Osteoblast (primary cell): Measurements from ENCODE around the gene CFP. TPM values are rescaled to one million over a fixed set of nuclear protein-coding genes. Genes with fewer than 3 reads are reported as not detected.

ENCODE experiments used
- DNase-seq: peaks from one replicate; pipeline ENCODE4 v3.0.0; 2011; ENCODE audit warnings: low spot score, mixed read lengths; ENCODE audit not compliant: insufficient read length; ENCODE audit errors: missing footprints
- H2AFZ ChIP-seq: 2 replicates; pipeline ENCODE4 v1.6.0; 2011; ENCODE audit warnings: mild to moderate bottlenecking, low read length
- H3K27ac ChIP-seq: 2 replicates; pipeline ENCODE4 v1.5.1; 2011; ENCODE audit warnings: mild to moderate bottlenecking, low read depth, low read length, moderate library complexity
- H3K27me3 ChIP-seq: 2 replicates; pipeline ENCODE4 v1.6.0; 2012; ENCODE audit warnings: mild to moderate bottlenecking, control low read depth, inconsistent platforms, low read length, moderate library complexity; ENCODE audit not compliant: insufficient read depth
- H3K36me3 ChIP-seq: 2 replicates; pipeline ENCODE4 v1.5.1; 2011; ENCODE audit warnings: mild to moderate bottlenecking, low read length, control low read depth, moderate library complexity; ENCODE audit not compliant: insufficient read depth
- H3K4me1 ChIP-seq: 2 replicates; pipeline ENCODE4 v1.5.1; 2011; ENCODE audit warnings: mild to moderate bottlenecking, low read length, control low read depth, moderate library complexity; ENCODE audit not compliant: insufficient read depth
- H3K4me2 ChIP-seq: 2 replicates; pipeline ENCODE4 v1.6.0; 2011; ENCODE audit warnings: mild to moderate bottlenecking, low read length; ENCODE audit not compliant: insufficient read depth
- H3K4me3 ChIP-seq: fragments of 200-600 bp; sonication (generic); 3 replicates; pipeline ENCODE4 v1.5.1; 2012; ENCODE audit warnings: mild to moderate bottlenecking, low read length, inconsistent platforms; ENCODE audit not compliant: insufficient read depth
- H3K79me2 ChIP-seq: 2 replicates; pipeline ENCODE4 v1.6.0; 2012; ENCODE audit warnings: mild to moderate bottlenecking, low read length, control low read depth, inconsistent platforms; ENCODE audit not compliant: insufficient read depth
- H3K9me3 ChIP-seq: 2 replicates; pipeline ENCODE4 v1.5.1; 2011; ENCODE audit warnings: low read depth, low read length, control low read depth
- H4K20me1 ChIP-seq: 2 replicates; pipeline ENCODE4 v1.6.0; 2012; ENCODE audit warnings: mild to moderate bottlenecking, low read length, control low read depth; ENCODE audit not compliant: insufficient read depth
- CTCF ChIP-seq: IDR thresholded peaks from 2 replicates; pipeline ENCODE4 v1.5.1; 2011; ENCODE audit warnings: mild to moderate bottlenecking, low read depth, low read length, moderate library complexity; ENCODE audit errors: extremely low read depth
- total RNA-seq: library from RNA; depleted of rRNA; stranded (reverse); fragments of >200 nt; gene quantifications from 2 replicates; pipeline ENCODE4 v1.2.3, GENCODE V29; 2012

CFP gene
- total RNA-seq, 1 donor: 0.36 TPM

- Histone ChIP-seq H3K27ac (peak within 1 kb of the TSS; percentile 96), H2AFZ (peak within 1 kb of the TSS; percentile 63), H3K4me1 (peaks cover 12% of the 10 kb centered on the region), H3K27me3 (no peaks in the 10 kb centered on the region), H3K4me3 (peak within 1 kb of the TSS; percentile 80), H4K20me1 (no peaks in the 10 kb centered on the region), H3K79me2 (peaks cover 10% of the 10 kb centered on the region), H3K9me3 (no peaks in the 10 kb centered on the region), H3K36me3 (peaks cover 16% of the 10 kb centered on the region), H3K4me2 (peak within 1 kb of the TSS; percentile 83)
- no peak for TF ChIP-seq CTCF
- DNase-seq: peak; percentile 90
Observed at GRCh38 chrX:47658684-47659420, 29.1 kb upstream of the CFP start, which contains the start of gene UXT. TSS of gene UXT (minus strand) at chrX:47659180. CDS start at chrX:47658927, 253 bp downstream.

- Histone ChIP-seq H3K4me3 (peak overlapping the region; percentile 80), H2AFZ (peak overlapping the region; percentile 63), H3K79me2 (peaks cover 10% of the 10 kb centered on the region), H3K4me2 (peak overlapping the region; percentile 83), H4K20me1 (no peaks in the 10 kb centered on the region), H3K4me1 (peaks cover 12% of the 10 kb centered on the region), H3K9me3 (no peaks in the 10 kb centered on the region), H3K27me3 (no peaks in the 10 kb centered on the region), H3K27ac (peak overlapping the region; percentile 96), H3K36me3 (peaks cover 20% of the 10 kb centered on the region)
- no peak for TF ChIP-seq CTCF
- no peak for DNase-seq
Observed at GRCh38 chrX:47658301-47658683, 28.6 kb upstream of the CFP start.

GRCh38 chrX:47651043-47651905, 21.5 kb upstream of the CFP start:
- TF ChIP-seq CTCF: no peak

More at GRCh38 chrX:47651043-47651905, 21.5 kb upstream of the CFP start:
- Histone ChIP-seq H3K36me3 (peaks cover 18% of the 10 kb centered on the region), H3K4me1 (peaks cover 13% of the 10 kb centered on the region), H3K79me2 (peaks cover 36% of the 10 kb centered on the region), H4K20me1 (peaks cover 3% of the 10 kb centered on the region), H3K4me2 (peak overlapping the region; percentile 70), H3K4me3 (peak overlapping the region; percentile 59), H3K27ac (peak overlapping the region; percentile 73), H2AFZ (peak overlapping the region; percentile 69), H3K9me3 (no peaks in the 10 kb centered on the region), H3K27me3 (no peaks in the 10 kb centered on the region)
- DNase-seq: no peak
